Measurements from ENCODE around the gene LASP1NB.

DNA sequence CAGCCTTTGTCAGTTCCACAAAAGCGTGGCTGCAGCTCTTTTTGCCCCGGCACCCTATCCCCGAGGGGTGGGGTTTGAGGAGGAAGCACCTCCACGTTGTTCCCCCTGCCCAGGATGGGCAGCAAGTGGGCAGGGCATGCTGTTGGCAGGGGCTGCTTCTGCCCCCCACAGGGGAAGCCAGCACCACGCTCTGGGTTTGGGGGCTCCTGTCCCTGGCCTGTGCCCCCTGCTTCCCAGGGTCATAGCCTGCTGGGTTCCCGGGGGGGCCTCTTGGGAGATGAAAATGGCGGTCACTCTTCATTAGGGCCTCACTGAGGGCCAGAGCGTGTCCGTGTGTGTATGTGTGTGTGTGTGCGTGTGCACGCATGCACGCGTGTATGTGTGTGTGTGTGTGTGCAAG is 32.8 kb upstream of the LASP1NB start:
- TF ChIP-seq, protein P1, sequence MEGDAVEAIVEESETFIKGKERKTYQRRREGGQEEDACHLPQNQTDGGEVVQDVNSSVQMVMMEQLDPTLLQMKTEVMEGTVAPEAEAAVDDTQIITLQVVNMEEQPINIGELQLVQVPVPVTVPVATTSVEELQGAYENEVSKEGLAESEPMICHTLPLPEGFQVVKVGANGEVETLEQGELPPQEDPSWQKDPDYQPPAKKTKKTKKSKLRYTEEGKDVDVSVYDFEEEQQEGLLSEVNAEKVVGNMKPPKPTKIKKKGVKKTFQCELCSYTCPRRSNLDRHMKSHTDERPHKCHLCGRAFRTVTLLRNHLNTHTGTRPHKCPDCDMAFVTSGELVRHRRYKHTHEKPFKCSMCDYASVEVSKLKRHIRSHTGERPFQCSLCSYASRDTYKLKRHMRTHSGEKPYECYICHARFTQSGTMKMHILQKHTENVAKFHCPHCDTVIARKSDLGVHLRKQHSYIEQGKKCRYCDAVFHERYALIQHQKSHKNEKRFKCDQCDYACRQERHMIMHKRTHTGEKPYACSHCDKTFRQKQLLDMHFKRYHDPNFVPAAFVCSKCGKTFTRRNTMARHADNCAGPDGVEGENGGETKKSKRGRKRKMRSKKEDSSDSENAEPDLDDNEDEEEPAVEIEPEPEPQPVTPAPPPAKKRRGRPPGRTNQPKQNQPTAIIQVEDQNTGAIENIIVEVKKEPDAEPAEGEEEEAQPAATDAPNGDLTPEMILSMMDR (conservative IDR thresholded peaks at IDR 0.05; ENCODE audit: low read depth, low read length) = no peak
- TF ChIP-seq POLR2A (IDR thresholded peaks at IDR 0.05; ENCODE audit: low read depth, low read length) = no peak
- no peak for TF ChIP-seq FOS (IDR thresholded peaks at IDR 0.05; ENCODE audit: low read depth, low read length)
- no peak for TF ChIP-seq MAZ (IDR thresholded peaks at IDR 0.05; ENCODE audit: borderline replicate concordance, low read depth, low read length)
- TF ChIP-seq RCOR1 (IDR thresholded peaks at IDR 0.05; ENCODE audit: insufficient replicate concordance, low read length) = no peak

Measured in IMR-90 (cell line).